HG03342 (cell line): ENCODE measurements around the gene DAPK2.
"Not testable (repeated sequence)": the region's sequence is repeated elsewhere in the genome, so short reads cannot be mapped to it uniquely, and the experiment has no call there.

Experiments used
- ATAC-seq: cut with Tn5 transposase; IDR thresholded peaks from one replicate; pipeline ENCODE4 v1.9.1; 2021; ENCODE audit warnings: mild to moderate bottlenecking, moderate library complexity; ENCODE audit not compliant: unreplicated experiment

DAPK2 gene

DNA sequence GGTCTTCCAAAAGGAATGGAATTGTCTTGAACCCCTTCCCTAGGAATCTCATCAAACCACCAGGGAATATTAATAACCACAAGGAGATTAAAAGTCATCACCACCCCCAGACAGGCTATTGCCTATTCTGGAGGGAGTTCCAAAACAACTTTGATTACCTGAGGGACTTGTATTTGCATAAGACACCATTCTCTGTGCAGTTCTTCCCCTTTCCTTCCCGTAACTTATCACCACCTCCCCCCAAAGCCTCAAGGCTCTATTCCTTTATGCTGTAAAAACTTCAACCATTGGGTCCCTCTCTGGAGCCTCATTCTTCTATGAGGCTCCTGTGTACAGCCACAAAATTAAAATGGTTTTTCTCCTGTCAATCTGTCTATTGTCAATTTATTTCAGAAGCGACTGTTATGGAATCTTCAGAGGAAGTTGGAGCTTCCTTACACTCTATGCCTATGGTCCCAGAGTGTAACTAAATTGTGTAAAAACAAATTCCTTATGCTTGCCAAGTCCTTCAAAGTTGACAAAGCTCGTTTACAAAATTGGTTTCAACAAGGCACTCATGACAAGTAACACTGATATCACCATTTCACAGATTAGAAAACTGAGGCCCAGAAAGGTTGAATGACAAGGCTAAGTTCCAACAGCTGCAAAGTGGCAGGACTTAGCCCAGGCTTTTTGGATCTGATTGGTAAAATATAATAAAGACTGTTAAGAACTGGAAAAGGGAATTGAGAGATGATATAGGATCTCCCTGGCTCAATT, 144.2 kb downstream of the DAPK2 start:
- ATAC-seq: no peak

GRCh38 chr15:63900306-63900705, 146.0 kb downstream of the DAPK2 start:
- no peak for ATAC-seq

GRCh38 chr15:63899606-63900005, 146.7 kb downstream of the DAPK2 start:
- ATAC-seq: not testable (repeated sequence)

GRCh38 chr15:63899193-63899592, 147.1 kb downstream of the DAPK2 start:
- ATAC-seq: no peak

DNA sequence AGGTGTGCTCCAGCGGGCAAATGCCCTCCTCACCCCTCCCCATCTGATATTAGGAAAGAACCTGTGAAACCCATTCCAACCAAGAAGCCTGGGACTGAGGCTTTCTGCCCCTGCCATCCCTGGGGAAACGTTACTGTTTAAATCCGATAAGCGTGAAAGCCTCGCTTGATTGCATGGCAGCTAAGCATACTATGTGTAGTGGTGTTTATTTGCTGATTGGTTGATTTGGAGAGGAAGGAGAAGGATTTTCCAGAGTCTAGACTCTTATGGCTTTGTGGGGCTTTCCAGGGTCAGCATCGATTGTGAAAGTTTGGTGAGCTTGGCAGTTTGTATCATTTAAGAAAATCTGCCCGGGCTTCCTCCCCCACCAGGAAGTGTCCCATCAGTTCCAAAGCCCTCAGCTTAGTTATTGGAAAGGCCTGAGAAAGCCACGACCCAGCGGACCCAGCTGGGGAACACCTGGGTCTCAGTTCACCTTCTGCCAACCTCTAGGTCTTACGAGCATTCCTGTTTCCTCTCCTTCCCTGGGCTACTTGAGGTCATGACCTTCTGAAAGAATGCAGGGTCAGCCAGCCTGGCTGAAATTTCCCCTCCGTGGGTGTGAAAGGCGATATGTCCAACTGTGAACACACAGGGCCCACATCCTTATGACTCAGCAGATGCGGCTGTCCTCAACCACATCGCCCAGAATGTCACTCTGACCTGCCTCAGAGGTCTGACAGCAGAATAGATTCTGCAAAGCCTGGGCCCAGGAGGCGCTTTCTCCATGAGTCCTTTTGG, 149.8 kb downstream of the DAPK2 start:
- ATAC-seq: peak; percentile 55

DNA sequence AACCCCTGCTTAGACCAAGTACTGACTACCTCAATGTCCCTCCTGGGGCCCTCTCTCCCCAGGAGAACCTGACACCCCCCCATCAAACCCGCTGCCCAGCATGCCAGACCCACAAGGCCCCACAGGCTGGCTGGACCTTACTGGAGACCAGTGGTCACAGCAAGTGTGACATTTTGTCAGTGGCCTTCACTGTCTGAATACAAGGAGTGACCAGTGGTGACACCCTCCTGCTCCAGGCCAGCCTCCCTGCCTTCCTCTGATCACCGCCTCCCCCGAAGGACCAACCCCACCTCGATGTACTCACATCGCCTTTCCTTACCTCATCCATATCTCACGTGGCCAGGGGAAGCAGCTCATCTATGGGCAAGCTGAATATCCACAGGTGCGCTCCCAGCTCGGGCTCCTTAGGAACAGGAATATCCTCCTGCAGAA, 150.5 kb downstream of the DAPK2 start:
- no peak for ATAC-seq

DNA sequence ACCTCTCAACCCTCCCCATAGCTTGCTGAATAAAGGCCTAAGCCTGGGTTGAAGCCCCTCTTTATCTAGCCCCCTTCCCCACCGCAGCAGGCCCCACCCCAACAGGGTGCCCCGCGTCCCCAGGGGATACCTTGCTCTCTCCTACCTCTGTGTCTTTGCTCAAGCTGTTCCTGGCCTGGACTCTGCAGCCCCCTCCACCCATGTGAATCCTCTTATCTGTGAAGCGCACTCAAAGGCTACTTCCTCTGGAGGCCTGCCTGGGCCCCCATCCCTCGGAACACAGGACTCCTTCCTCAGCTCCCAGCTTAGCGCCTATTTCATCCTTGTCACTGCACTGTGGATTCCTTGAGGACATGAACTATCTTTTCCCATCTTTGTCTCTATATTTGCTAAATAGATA, 151.1 kb downstream of the DAPK2 start:
- ATAC-seq: no peak

- no peak for ATAC-seq
Observed at GRCh38 chr15:63894662-63894949, 151.7 kb downstream of the DAPK2 start.

GRCh38 chr15:63893866-63894661, 152.2 kb downstream of the DAPK2 start:
- ATAC-seq: no peak

DNA sequence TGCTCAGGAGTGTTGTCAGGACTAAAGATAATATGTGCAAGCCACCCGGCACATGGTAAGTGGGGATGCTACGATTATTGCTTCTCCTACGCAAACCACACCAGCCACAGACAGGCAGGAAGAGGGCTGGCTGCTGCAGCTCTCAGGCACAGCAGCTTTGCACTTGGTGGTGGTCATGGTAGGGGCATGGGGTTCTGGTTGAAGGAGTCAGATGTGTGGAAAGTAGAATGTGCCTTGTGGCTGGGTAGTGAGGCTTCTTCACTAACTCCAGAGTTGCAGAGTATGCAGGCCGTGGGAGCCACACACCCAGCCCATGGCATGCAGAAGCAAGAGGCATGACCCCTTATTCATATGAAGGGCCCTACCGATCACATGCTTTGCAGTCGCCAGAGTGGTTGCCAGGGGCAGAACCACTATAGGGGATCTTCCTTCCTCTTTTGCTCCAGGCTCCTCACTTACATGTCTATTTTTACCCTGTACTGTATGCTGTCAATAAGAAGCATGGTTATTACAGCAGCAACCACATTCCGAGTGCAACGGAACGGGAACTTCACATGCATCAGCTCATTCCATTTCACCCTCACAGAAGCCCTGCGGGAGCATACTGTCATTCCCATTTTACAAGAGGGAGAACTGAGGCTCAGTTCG, 153.4 kb downstream of the DAPK2 start:
- no peak for ATAC-seq

- no peak for ATAC-seq
Observed at GRCh38 chr15:63891768-63892133, 154.5 kb downstream of the DAPK2 start.

DNA sequence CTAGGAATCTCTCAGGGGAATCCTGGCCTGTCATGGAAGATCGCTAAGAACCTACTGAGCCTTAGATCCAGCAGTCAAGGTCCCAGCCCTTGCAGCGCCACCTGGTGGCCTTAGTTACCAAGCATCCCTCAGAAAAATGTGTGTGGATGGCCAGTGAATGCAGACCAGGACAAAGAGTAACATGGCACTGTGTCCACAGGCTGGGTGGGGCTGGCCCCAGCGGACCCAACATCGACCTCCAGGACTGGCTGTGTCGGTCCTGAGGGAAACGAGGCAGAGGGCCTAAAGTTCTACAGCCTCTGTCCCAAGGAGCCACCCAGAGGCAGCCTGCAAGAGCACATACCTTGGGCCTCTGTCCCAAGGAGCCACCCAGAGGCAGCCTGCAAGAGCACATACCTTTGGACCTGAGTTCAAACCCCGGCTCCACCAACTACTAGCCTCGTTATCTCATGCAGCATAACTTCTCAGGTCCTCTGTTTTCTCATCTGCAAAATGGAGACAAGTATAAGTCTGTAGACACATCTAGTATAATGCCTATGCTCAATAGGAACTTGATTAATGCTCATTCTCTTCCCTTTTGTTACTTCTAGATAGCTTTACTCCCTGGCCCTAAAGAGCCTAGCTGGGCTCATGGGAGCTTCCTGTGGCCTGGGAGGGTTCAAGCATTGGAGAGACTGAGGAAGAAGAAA, 155.1 kb downstream of the DAPK2 start:
- ATAC-seq: no peak

- no peak for ATAC-seq
Observed at GRCh38 chr15:63890617-63891016, 155.7 kb downstream of the DAPK2 start.

- ATAC-seq: no peak
Observed at GRCh38 chr15:63889831-63890230, 156.5 kb downstream of the DAPK2 start.

DNA sequence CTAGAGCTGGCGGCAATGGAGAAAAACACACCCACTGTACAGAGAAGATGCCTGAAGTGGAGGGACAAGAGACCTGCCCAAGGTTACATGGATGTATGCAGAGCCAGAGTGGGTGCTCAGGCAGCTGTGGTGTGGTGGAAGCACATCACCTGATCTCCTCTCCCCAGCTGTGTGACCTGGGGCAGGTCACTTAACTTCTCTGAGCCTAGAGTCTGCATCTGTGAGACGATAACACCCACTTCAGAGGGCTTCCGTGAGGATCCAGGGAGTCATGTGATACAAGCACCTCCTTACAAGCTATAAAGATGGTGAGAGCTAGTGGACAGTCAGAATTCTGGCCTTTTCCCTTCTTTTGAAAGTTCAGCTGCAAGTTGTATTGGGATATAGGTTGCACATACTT, 157.5 kb downstream of the DAPK2 start:
- ATAC-seq: no peak

GRCh38 chr15:63888146-63888545, 158.1 kb downstream of the DAPK2 start:
- no peak for ATAC-seq

DNA sequence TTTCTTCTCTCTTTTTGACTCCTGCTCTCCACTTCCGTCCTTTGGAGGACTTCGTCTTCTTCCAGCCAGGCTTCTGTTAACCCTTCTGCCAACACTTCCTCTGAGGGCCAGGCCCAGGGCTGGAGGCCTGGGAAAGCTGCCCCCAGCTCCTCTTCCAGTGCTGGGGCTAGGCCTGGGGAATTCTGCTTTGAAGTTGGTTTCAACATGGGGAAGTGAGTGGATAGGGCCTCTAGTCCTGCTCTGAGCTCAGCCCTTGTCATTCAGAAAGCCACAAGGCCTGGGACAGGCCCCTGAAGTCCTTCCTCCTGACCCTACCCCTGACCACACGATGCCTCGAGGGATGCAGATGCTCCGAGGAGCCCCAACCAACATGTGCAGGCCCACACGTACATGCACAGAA, 158.7 kb downstream of the DAPK2 start:
- ATAC-seq: no peak

DNA sequence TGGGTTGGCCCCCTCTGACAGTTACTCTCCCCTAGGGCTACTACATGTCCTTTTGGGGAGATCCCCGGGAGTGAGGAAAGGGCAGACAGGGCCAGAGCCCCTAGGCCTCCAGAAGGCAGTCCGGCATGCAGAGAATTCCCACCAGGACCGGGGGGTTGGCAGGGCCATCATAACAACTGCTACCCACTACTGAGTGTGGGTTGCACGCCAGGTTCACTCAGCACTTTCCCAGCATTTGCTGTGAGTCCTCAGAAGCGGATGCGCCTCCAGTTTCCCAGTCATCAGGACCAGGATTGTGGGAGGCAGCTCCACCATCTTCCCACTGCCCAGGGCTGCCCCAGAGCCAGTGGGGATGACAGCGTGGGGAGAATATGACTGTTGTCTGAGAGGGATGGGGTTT, 161.3 kb downstream of the DAPK2 start:
- no peak for ATAC-seq

DNA sequence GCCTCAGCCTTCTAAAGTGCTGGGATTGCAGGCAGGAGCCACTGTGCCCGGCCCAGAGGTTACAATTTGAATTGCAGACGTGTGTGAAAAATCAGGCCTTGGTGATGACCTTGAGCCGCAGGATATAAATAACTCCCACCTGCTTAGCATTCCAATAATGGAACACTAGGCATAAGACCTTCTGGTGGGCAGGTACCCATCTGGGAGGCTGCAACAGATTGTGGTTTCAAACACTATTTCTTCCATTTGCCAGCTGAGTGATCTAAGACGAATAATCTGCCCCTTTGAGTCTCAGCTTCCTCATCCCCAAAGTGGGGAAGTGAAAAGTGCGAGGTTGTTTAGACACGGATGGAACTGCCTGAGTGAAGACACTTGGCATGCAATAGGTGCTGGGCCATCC, 164.9 kb downstream of the DAPK2 start:
- no peak for ATAC-seq

DNA sequence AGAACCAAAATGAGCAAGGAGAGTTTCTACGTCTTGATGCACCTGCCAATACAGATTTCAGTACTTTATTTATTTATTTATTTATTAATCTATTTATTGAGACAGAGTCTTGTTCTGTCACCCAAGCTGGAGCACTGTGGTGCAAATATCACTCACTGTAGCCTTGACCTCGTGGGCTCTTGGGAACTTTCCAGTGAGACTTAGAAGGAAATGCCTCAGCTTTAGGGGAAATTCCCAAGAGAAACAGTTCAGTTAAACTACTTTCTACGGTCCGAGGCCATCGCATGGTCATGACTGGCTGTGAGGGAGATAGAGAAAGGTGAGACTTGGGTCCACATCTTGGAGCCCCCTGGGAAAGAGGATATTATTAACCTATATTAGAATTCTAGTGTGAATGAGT, 165.5 kb downstream of the DAPK2 start:
- ATAC-seq: no peak

DNA sequence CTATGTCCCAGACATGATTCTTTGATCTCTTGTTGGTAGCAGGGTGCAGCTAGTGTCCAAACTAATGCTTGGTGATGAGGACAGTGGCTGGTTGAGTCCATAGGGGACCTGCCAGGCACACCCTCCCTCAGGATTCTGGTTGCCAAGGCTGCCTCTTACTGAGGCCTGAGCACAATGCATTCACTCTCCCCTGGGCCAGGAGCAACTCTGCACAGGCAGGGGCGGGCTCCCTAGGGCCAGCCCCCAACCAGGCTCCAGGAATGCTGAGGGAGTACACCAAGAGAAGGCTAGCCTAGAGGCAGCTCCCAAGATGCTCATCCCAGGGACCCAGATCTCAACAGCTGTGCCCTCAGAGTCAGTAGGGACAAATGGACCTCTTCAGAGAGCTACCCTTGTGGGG, 166.3 kb downstream of the DAPK2 start:
- no peak for ATAC-seq
